ENCODE data around the gene SETBP1.

The SETBP1 gene

GRCh38 chr18:45061359-45061758, 380.7 kb downstream of the SETBP1 start:
- no peak overlapping the region for H3K27ac ChIP-seq (ENCODE audit: low read depth, low read length)
- H3K79me2 ChIP-seq (ENCODE audit: control insufficient read depth, insufficient read depth, low read length, poor library complexity) = no peaks in the 10 kb centered on the region
- H2AFZ ChIP-seq (ENCODE audit: insufficient read depth, low read length, poor library complexity) = no peak overlapping the region
- no peak overlapping the region for H3K23ac ChIP-seq (ENCODE audit: low read length)
- no peak overlapping the region for H2BK12ac ChIP-seq (ENCODE audit: low read length)
- no peak overlapping the region for H2BK120ac ChIP-seq (ENCODE audit: insufficient read depth, low read length, poor library complexity)
- no peaks in the 10 kb centered on the region for H3K79me1 ChIP-seq (ENCODE audit: low read length)
- peaks cover 0 to 3% of the 10 kb centered on the region in 2 experiments for H3K4me1 ChIP-seq (ENCODE audit: control insufficient read depth in 1 of 2, insufficient read depth in 2 of 2, low read length in 2 of 2)
- H3K27me3 ChIP-seq (ENCODE audit: insufficient read depth, low read length) = no peaks in the 10 kb centered on the region
- H4K8ac ChIP-seq (ENCODE audit: low read depth, low read length) = no peak overlapping the region
- no peak overlapping the region for H3K4me3 ChIP-seq (ENCODE audit: low read depth, low read length)
- H2BK5ac ChIP-seq (ENCODE audit: low read depth, low read length, poor library complexity) = no peak overlapping the region
- H3K9ac ChIP-seq (ENCODE audit: low read length) = no peak overlapping the region
- no peak overlapping the region for H2AK5ac ChIP-seq (ENCODE audit: low read length)
- WGBS (ENCODE audit: extremely low coverage, insufficient coverage, insufficient read length) = no CpG with 5 or more reads among the region's 2 CpGs
- peaks cover 5 to 7% of the 10 kb centered on the region in 2 experiments for H3K36me3 ChIP-seq (ENCODE audit: control insufficient read depth in 1 of 2, insufficient read depth in 2 of 2, low read length in 2 of 2)
- H3K9me3 ChIP-seq (ENCODE audit: insufficient read depth, low read depth, low read length) = no peaks in the 10 kb centered on the region
- H3K4me2 ChIP-seq (ENCODE audit: low read length) = no peak overlapping the region
- H4K12ac ChIP-seq (ENCODE audit: low read depth, low read length) = no peak overlapping the region
- H3K4ac ChIP-seq (ENCODE audit: low read depth, low read length) = no peak overlapping the region
- DNase-seq = no peak
- no peak overlapping the region for H3K18ac ChIP-seq (ENCODE audit: low read length)
- H4K91ac ChIP-seq (ENCODE audit: low read depth, low read length) = no peak overlapping the region
- H3K14ac ChIP-seq (ENCODE audit: low read length) = no peak overlapping the region

GRCh38 chr18:45063246-45064038, 382.8 kb downstream of the SETBP1 start:
- Histone ChIP-seq H2BK12ac (ENCODE audit: low read length) (no peak overlapping the region), H3K23ac (ENCODE audit: low read length) (no peak overlapping the region), H2AFZ (ENCODE audit: insufficient read depth, low read length, poor library complexity) (no peak overlapping the region), H3K36me3 (ENCODE audit: control insufficient read depth in 1 of 2, insufficient read depth in 2 of 2, low read length in 2 of 2) (peaks cover 5 to 7% of the 10 kb centered on the region in 2 experiments), H3K9ac (ENCODE audit: low read length) (no peak overlapping the region), H2BK5ac (ENCODE audit: low read depth, low read length, poor library complexity) (no peak overlapping the region), H3K4me1 (ENCODE audit: control insufficient read depth in 1 of 2, insufficient read depth in 2 of 2, low read length in 2 of 2) (no peaks in the 10 kb centered on the region), H3K79me1 (ENCODE audit: low read length) (no peaks in the 10 kb centered on the region), H3K4me3 (ENCODE audit: low read depth, low read length) (no peak overlapping the region), H4K12ac (ENCODE audit: low read depth, low read length) (no peak overlapping the region), H3K4me2 (ENCODE audit: low read length) (no peak overlapping the region), H3K27me3 (ENCODE audit: insufficient read depth, low read length) (no peaks in the 10 kb centered on the region), H3K4ac (ENCODE audit: low read depth, low read length) (no peak overlapping the region), H3K18ac (ENCODE audit: low read length) (no peak overlapping the region), H3K9me3 (ENCODE audit: insufficient read depth, low read depth, low read length) (no peaks in the 10 kb centered on the region), H4K91ac (ENCODE audit: low read depth, low read length) (no peak overlapping the region), H3K27ac (ENCODE audit: low read depth, low read length) (no peak overlapping the region), H2AK5ac (ENCODE audit: low read length) (no peak overlapping the region), H3K79me2 (ENCODE audit: control insufficient read depth, insufficient read depth, low read length, poor library complexity) (no peaks in the 10 kb centered on the region), H2BK120ac (ENCODE audit: insufficient read depth, low read length, poor library complexity) (no peak overlapping the region), H4K8ac (ENCODE audit: low read depth, low read length) (no peak overlapping the region), H3K14ac (ENCODE audit: low read length) (no peak overlapping the region)
- DNase-seq = peak in 1 of 2 donors; percentile 8
- WGBS (ENCODE audit: extremely low coverage, insufficient coverage, insufficient read length) = no CpG with 5 or more reads among the region's 55 CpGs

GRCh38 chr18:45066210-45066609, 385.5 kb downstream of the SETBP1 start:
- Histone ChIP-seq H3K79me2 (ENCODE audit: control insufficient read depth, insufficient read depth, low read length, poor library complexity) (no peaks in the 10 kb centered on the region), H3K27ac (ENCODE audit: low read depth, low read length) (no peak overlapping the region), H2BK120ac (ENCODE audit: insufficient read depth, low read length, poor library complexity) (no peak overlapping the region), H3K79me1 (ENCODE audit: low read length) (no peaks in the 10 kb centered on the region), H2AK5ac (ENCODE audit: low read length) (no peak overlapping the region), H2AFZ (ENCODE audit: insufficient read depth, low read length, poor library complexity) (no peak overlapping the region), H3K36me3 (ENCODE audit: control insufficient read depth in 1 of 2, insufficient read depth in 2 of 2, low read length in 2 of 2) (peaks cover 5 to 7% of the 10 kb centered on the region in 2 experiments), H3K23ac (ENCODE audit: low read length) (no peak overlapping the region), H2BK5ac (ENCODE audit: low read depth, low read length, poor library complexity) (no peak overlapping the region), H3K4me3 (ENCODE audit: low read depth, low read length) (no peak overlapping the region), H3K4me1 (ENCODE audit: control insufficient read depth in 1 of 2, insufficient read depth in 2 of 2, low read length in 2 of 2) (no peaks in the 10 kb centered on the region), H3K9me3 (ENCODE audit: insufficient read depth, low read depth, low read length) (no peaks in the 10 kb centered on the region), H4K8ac (ENCODE audit: low read depth, low read length) (no peak overlapping the region), H4K12ac (ENCODE audit: low read depth, low read length) (no peak overlapping the region), H3K14ac (ENCODE audit: low read length) (no peak overlapping the region), H3K9ac (ENCODE audit: low read length) (no peak overlapping the region), H3K27me3 (ENCODE audit: insufficient read depth, low read length) (no peaks in the 10 kb centered on the region), H2BK12ac (ENCODE audit: low read length) (no peak overlapping the region), H3K4ac (ENCODE audit: low read depth, low read length) (no peak overlapping the region), H3K4me2 (ENCODE audit: low read length) (no peak overlapping the region), H4K91ac (ENCODE audit: low read depth, low read length) (no peak overlapping the region), H3K18ac (ENCODE audit: low read length) (no peak overlapping the region)
- WGBS (ENCODE audit: extremely low coverage, insufficient coverage, insufficient read length) = no CpG with 5 or more reads among the region's 4 CpGs
- DNase-seq = no peak

- Histone ChIP-seq H2AFZ (ENCODE audit: insufficient read depth, low read length, poor library complexity) (no peak overlapping the region), H2AK5ac (ENCODE audit: low read length) (no peak overlapping the region), H2BK120ac (ENCODE audit: insufficient read depth, low read length, poor library complexity) (no peak overlapping the region), H3K79me2 (ENCODE audit: control insufficient read depth, insufficient read depth, low read length, poor library complexity) (no peaks in the 10 kb centered on the region), H3K9me3 (ENCODE audit: insufficient read depth, low read depth, low read length) (no peaks in the 10 kb centered on the region), H3K14ac (ENCODE audit: low read length) (no peak overlapping the region), H2BK12ac (ENCODE audit: low read length) (no peak overlapping the region), H3K18ac (ENCODE audit: low read length) (no peak overlapping the region), H3K4me3 (ENCODE audit: low read depth, low read length) (no peak overlapping the region), H3K36me3 (ENCODE audit: control insufficient read depth in 1 of 2, insufficient read depth in 2 of 2, low read length in 2 of 2) (peaks cover 5 to 7% of the 10 kb centered on the region in 2 experiments), H3K4ac (ENCODE audit: low read depth, low read length) (no peak overlapping the region), H3K4me2 (ENCODE audit: low read length) (no peak overlapping the region), H2BK5ac (ENCODE audit: low read depth, low read length, poor library complexity) (no peak overlapping the region), H4K12ac (ENCODE audit: low read depth, low read length) (no peak overlapping the region), H3K27ac (ENCODE audit: low read depth, low read length) (no peak overlapping the region), H3K9ac (ENCODE audit: low read length) (no peak overlapping the region), H3K4me1 (ENCODE audit: control insufficient read depth in 1 of 2, insufficient read depth in 2 of 2, low read length in 2 of 2) (no peaks in the 10 kb centered on the region), H3K23ac (ENCODE audit: low read length) (no peak overlapping the region), H3K27me3 (ENCODE audit: insufficient read depth, low read length) (no peaks in the 10 kb centered on the region), H3K79me1 (ENCODE audit: low read length) (no peaks in the 10 kb centered on the region), H4K8ac (ENCODE audit: low read depth, low read length) (no peak overlapping the region), H4K91ac (ENCODE audit: low read depth, low read length) (no peak overlapping the region)
- DNase-seq = no peak
- WGBS (ENCODE audit: extremely low coverage, insufficient coverage, insufficient read length) = no CpG with 5 or more reads among the region's 2 CpGs
These were observed 386.2 kb downstream of the SETBP1 start for GRCh38 chr18:45066886-45067285.
